Mucosa of stomach (tissue), 1 donor: ENCODE results near the gene HOXD12.

Experiments
- H3K27me3 ChIP-seq: one replicate; pipeline ENCODE4 v1.7.0; 2013; ENCODE audit warnings: mild to moderate bottlenecking, low read length; ENCODE audit not compliant: control insufficient read depth, insufficient read depth
- H3K36me3 ChIP-seq: one replicate; pipeline ENCODE4 v1.7.0; 2013; ENCODE audit warnings: low read length; ENCODE audit not compliant: control insufficient read depth, insufficient read depth
- H3K4me1 ChIP-seq: one replicate; pipeline ENCODE4 v1.7.0; 2013; ENCODE audit warnings: mild to moderate bottlenecking, low read length; ENCODE audit not compliant: control insufficient read depth, insufficient read depth
- H3K4me3 ChIP-seq: one replicate; pipeline ENCODE4 v1.7.0; 2013; ENCODE audit warnings: low read length
- H3K9ac ChIP-seq: one replicate; pipeline ENCODE4 v1.7.0; 2013; ENCODE audit warnings: mild to moderate bottlenecking, low read length, moderate library complexity
- H3K9me3 ChIP-seq: one replicate; pipeline ENCODE4 v1.7.0; 2013; ENCODE audit warnings: mild to moderate bottlenecking, low read length, moderate library complexity; ENCODE audit not compliant: control insufficient read depth
- donor health status: Pancreatic carcinoma.

Gene HOXD12

GRCh38 chr2:176114120-176114929, 14.7 kb downstream of the HOXD12 start:
- Histone ChIP-seq H3K9ac (no peak overlapping the region), H3K4me1 (no peaks in the 10 kb centered on the region), H3K27me3 (peaks cover 98% of the 10 kb centered on the region), H3K36me3 (no peaks in the 10 kb centered on the region), H3K9me3 (no peaks in the 10 kb centered on the region), H3K4me3 (no peak overlapping the region)

DNA sequence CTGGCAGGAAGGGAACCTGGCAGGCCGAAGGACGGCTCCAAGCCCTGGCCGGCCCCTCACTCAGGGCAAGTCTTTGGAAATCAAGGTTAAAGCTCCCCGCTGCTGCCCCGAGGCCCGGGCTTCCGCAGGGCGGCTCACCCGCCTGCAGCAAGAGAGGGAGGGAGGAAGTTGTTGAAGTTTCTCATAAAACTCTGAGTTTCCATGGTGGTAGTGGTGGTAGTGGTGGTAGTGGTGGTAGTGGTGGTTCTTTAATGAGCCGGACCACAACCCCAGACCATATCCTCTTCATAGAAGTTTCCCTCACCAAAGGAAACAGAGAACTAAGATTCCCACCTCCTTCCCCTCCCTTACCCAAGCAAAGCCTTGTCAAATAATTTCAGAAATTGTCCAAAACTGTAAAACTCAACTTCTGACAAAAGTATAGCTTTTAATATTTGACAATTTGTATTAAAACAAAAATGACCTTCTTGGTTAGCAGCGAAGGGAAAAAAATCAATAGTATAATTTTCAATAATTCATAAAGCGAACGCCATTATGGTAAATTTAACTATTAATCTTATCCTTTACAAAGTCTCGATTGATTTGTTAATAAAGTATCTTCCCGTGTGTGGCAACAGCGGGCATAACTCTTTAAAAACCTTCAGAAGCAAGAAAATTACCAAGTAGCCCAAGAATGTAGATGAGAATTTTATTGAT, 15.5 kb downstream of the HOXD12 start:
- Histone ChIP-seq H3K9me3 (no peaks in the 10 kb centered on the region), H3K4me1 (no peaks in the 10 kb centered on the region), H3K9ac (no peak overlapping the region), H3K4me3 (no peak overlapping the region), H3K36me3 (no peaks in the 10 kb centered on the region), H3K27me3 (peaks cover 96% of the 10 kb centered on the region)

- no peaks in the 10 kb centered on the region for H3K9me3 ChIP-seq
- H3K4me3 ChIP-seq: no peak within 1 kb of the TSS
- H3K9ac ChIP-seq: no peak within 1 kb of the TSS
- H3K4me1 ChIP-seq: no peaks in the 10 kb centered on the region
- peaks cover 96% of the 10 kb centered on the region for H3K27me3 ChIP-seq
- no peaks in the 10 kb centered on the region for H3K36me3 ChIP-seq
These were observed 16.6 kb downstream of the HOXD12 start, which contains the start of gene HOXD10 for GRCh38 chr2:176115883-176116813. TSS of gene HOXD10 (plus strand) at chr2:176116778. CDS start at chr2:176116834, 56 bp downstream.

DNA sequence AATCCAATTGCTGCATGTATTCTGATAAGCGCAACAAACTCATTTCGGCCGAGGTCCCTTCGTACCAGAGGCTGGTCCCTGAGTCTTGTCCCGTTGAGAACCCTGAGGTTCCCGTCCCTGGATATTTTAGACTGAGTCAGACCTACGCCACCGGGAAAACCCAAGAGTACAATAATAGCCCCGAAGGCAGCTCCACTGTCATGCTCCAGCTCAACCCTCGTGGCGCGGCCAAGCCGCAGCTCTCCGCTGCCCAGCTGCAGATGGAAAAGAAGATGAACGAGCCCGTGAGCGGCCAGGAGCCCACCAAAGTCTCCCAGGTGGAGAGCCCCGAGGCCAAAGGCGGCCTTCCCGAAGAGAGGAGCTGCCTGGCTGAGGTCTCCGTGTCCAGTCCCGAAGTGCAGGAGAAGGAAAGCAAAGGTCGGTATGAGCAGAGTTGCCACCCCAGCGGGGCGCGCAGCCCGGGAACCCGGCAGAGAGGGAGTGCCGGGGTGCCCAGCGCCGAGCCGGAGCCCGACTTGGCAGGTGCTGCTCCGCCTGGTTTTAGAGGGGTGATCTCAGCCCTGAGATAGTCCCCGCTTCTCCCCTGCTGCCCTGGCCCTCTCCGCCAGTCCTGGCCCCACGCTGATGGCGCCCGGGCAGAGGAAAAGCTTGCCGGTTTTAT, 17.7 kb downstream of the HOXD12 start:
- peaks cover 96% of the 10 kb centered on the region for H3K27me3 ChIP-seq
- peaks cover 1% of the 10 kb centered on the region for H3K4me1 ChIP-seq
- no peaks in the 10 kb centered on the region for H3K36me3 ChIP-seq
- H3K9ac ChIP-seq: no peak overlapping the region
- H3K9me3 ChIP-seq: no peaks in the 10 kb centered on the region
- no peak overlapping the region for H3K4me3 ChIP-seq

GRCh38 chr2:176117823-176118371, 18.3 kb downstream of the HOXD12 start:
- peaks cover 96% of the 10 kb centered on the region for H3K27me3 ChIP-seq
- no peak overlapping the region for H3K4me3 ChIP-seq
- H3K9ac ChIP-seq: no peak overlapping the region
- H3K9me3 ChIP-seq: no peaks in the 10 kb centered on the region
- no peaks in the 10 kb centered on the region for H3K36me3 ChIP-seq
- peaks cover 6% of the 10 kb centered on the region for H3K4me1 ChIP-seq

GRCh38 chr2:176118601-176119339, 19.2 kb downstream of the HOXD12 start:
- Histone ChIP-seq H3K36me3 (no peaks in the 10 kb centered on the region), H3K4me3 (no peak overlapping the region), H3K27me3 (peaks cover 96% of the 10 kb centered on the region), H3K4me1 (peaks cover 6% of the 10 kb centered on the region), H3K9ac (no peak overlapping the region), H3K9me3 (no peaks in the 10 kb centered on the region)

DNA sequence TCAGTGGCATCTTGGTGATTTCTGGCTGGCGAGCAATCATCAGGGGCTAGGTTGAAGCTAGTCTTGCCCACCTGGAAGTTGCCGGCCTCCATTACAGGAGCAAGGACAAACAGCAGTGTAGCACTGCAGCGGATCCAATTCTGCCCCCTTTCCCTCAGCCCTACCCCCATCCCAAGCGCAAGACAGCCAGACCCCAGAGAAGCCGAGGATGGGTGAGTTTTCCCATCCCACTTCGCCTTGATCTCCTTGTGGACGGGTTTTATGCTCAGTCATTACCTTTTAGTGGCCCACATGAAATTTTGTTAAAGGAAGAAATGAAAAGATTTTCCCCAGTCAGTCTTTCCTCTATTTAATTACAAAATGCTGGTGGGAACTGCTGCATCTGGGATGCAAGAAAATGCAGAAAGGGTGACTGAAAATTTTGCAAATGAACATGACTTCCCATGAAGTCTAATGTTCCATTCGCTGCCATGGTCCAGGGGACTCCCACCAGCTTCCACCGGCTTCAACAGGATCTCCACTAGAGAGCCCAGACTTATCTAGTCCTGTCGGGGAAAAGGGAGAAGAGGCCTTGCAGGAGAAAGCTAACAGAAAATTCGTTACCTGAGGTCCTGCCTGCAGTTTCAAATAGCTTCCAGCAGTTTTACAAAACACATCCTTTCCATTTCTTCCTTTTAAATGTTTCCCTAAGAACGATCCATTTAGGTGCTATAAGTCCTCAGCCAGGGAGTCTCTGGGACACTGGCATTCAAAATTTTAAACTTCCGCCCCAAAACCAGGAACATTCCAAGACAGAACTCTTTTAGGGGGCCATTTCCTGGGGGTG, 21.0 kb downstream of the HOXD12 start:
- H3K9me3 ChIP-seq: no peaks in the 10 kb centered on the region

GRCh38 chr2:176121190-176122051, 21.8 kb downstream of the HOXD12 start:
- peaks cover 95% of the 10 kb centered on the region for H3K27me3 ChIP-seq

More for the DNA sequence above, 21.0 kb downstream of the HOXD12 start:
- H3K4me1 ChIP-seq: peaks cover 6% of the 10 kb centered on the region
- H3K4me3 ChIP-seq: no peak overlapping the region
- no peaks in the 10 kb centered on the region for H3K36me3 ChIP-seq
- H3K27me3 ChIP-seq: peaks cover 97% of the 10 kb centered on the region
- H3K9ac ChIP-seq: no peak overlapping the region

DNA sequence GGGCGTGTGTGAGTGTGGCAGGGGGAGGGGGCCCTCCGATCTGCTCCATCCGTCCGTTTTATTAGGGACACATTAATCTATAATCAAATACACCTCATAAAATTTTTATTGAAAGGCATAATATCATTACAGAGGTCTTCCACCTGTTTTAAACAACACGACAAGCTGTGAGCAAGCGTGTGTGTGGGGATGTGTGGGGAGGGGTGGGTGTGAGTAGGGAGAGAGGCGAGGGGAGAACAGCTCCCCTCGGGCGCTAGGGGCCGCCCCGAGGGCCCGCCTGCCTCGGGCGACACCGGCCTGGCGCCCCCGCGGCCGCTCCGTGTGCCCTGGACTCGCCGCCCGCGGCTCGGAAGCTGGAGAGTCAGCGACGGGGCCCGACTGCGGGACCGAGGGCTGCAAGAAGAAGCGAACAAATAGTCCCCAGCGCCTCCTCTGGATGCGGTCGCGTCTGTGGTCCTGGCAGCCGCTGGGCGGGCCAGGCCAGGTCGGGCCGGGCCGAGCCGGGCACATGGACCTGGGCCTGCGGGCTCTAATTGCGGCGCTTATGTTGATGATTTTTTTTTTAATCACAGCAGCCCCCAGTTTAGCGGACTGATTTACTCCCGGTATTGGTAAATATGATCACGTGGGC, 22.6 kb downstream of the HOXD12 start:
- no peak overlapping the region for H3K9ac ChIP-seq
- H3K4me1 ChIP-seq: peaks cover 6% of the 10 kb centered on the region
- H3K9me3 ChIP-seq: no peaks in the 10 kb centered on the region
- H3K36me3 ChIP-seq: no peaks in the 10 kb centered on the region
- no peak overlapping the region for H3K4me3 ChIP-seq
- peaks cover 95% of the 10 kb centered on the region for H3K27me3 ChIP-seq

More at GRCh38 chr2:176121190-176122051, 21.8 kb downstream of the HOXD12 start:
- no peaks in the 10 kb centered on the region for H3K36me3 ChIP-seq
- H3K4me1 ChIP-seq: peaks cover 6% of the 10 kb centered on the region
- H3K9ac ChIP-seq: no peak overlapping the region
- no peak overlapping the region for H3K4me3 ChIP-seq
- no peaks in the 10 kb centered on the region for H3K9me3 ChIP-seq
